NT2/D1 (cell line): ENCODE data around the gene GATB.

ENCODE experiments used
- DNase-seq: peaks from one replicate; pipeline ENCODE4 v3.0.0-alpha.2; 2011; ENCODE audit warnings: low read depth, low spot score
- H3K27me3 ChIP-seq: 2 replicates; pipeline ENCODE4 v1.6.0; 2011; ENCODE audit warnings: mild to moderate bottlenecking; ENCODE audit not compliant: insufficient read length, insufficient read depth
- H3K36me3 ChIP-seq: 2 replicates; pipeline ENCODE4 v1.6.1; 2011; ENCODE audit warnings: mild to moderate bottlenecking, low read length, mixed read lengths; ENCODE audit not compliant: insufficient read depth, insufficient read length
- H3K4me1 ChIP-seq: 2 replicates; pipeline ENCODE4 v1.5.1; 2011; ENCODE audit not compliant: insufficient read depth, insufficient read length
- H3K4me3 ChIP-seq: 2 replicates; pipeline ENCODE4 v1.5.1; 2011; ENCODE audit warnings: low read depth; ENCODE audit not compliant: insufficient read length
- H3K9ac ChIP-seq: 2 replicates; pipeline ENCODE4 v1.6.0; 2011; ENCODE audit warnings: low read depth; ENCODE audit not compliant: insufficient read length
- H3K9me3 ChIP-seq: 2 replicates; pipeline ENCODE4 v1.5.1; 2011; ENCODE audit warnings: mild to moderate bottlenecking, low read length; ENCODE audit not compliant: insufficient read depth
- SUZ12 ChIP-seq: IDR thresholded peaks from 2 replicates; pipeline ENCODE4 v1.6.1; 2011; ENCODE audit not compliant: insufficient read length, insufficient read depth; ENCODE audit errors: extremely low read depth
- YY1 ChIP-seq: IDR thresholded peaks from 2 replicates; pipeline ENCODE4 v1.6.1; 2011; ENCODE audit not compliant: insufficient read length, insufficient read depth
- ZNF274 ChIP-seq: IDR thresholded peaks from 2 replicates; pipeline ENCODE4 v1.6.1; 2011; ENCODE audit warnings: mild to moderate bottlenecking, low read depth, low read length

The GATB gene

DNA sequence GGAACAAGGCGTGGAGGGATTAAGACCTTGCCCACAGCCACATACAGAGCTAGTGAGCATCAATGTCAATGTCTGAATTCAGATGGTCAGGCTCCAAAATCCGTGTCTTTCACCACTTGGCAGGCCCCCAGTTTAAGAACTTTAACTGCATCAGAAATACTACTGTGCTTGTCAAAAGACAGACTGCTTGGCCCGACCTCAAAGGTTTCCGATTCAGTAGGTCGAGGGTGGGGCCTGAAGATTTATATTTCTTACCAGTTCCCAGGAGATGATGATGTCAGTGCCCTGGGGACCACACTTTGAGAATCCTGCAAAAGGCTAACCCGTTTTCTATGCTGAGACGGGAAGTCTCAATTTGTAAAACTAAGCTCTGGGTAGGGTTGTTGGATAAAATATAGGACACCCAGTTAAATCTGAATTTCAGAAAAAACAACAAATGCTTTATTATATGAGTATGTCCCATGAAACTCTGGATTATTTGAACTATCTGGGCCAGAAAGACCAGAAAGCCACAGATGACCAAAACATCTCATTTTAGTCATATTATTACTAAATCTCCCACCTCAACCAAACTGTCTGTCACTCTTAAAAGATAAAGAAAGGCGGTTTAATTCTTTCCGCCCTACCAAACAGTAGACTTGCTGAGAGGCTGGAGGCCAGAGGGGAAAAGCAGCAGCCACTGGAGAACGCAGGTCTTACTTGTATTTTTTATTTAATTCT lies 42.7 kb downstream of the GATB start:
- Histone ChIP-seq H3K4me1 (no peaks in the 10 kb centered on the region), H3K9me3 (no peaks in the 10 kb centered on the region), H3K27me3 (no peaks in the 10 kb centered on the region), H3K4me3 (no peak overlapping the region), H3K9ac (no peak overlapping the region), H3K36me3 (peaks cover 38% of the 10 kb centered on the region)
- no peak for DNase-seq
- TF ChIP-seq SUZ12 (no peak), ZNF274 (no peak), YY1 (no peak)

DNA sequence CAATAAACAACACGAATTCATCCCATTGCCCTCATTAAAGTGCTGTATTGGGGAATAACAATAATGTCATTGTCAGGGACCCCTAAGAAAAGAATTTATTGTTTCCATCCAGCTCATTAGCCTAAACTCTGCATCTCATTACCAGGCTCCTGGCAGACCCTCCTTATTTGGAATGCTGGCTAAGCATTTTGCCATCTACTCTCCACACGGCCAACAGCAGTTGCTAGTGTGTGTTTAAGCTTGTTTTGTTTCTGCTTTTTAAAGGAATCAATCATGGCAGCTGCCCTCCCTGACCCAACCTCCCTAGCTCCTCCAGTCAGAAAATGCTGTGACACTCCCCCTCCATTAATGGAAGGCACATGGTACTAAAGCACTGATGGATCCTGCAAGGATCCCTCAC lies 43.5 kb downstream of the GATB start:
- H3K36me3 ChIP-seq, result peaks cover 34% of the 10 kb centered on the region
- H3K4me1 ChIP-seq, result no peaks in the 10 kb centered on the region
- no peak for DNase-seq
- no peak overlapping the region for H3K9ac ChIP-seq
- H3K9me3 ChIP-seq, result no peaks in the 10 kb centered on the region
- H3K27me3 ChIP-seq, result no peaks in the 10 kb centered on the region
- TF ChIP-seq ZNF274, result no peak
- TF ChIP-seq YY1, result no peak
- TF ChIP-seq SUZ12, result no peak
- no peak overlapping the region for H3K4me3 ChIP-seq

DNA sequence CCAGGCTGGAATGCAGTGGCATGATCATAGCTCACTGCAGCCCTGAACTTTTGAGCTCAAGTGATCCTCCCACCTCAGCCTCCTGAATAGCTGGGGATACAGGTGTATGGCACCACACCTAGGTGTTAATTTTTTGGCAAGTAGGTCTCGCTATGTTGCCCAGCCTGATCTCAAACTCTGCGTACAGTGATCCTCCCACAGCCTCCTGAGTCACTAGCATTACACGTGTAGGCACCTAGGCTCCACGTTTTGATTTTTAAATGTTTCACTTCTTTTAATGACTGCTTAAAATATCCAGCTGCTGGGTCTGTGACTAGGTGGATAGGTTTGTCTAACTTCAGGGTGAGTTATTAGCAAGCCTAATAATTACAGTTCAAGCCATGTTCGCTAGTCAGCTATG lies 44.5 kb downstream of the GATB start:
- Histone ChIP-seq H3K9ac (no peak overlapping the region), H3K9me3 (no peaks in the 10 kb centered on the region), H3K4me1 (no peaks in the 10 kb centered on the region), H3K36me3 (peaks cover 35% of the 10 kb centered on the region), H3K4me3 (no peak overlapping the region), H3K27me3 (no peaks in the 10 kb centered on the region)
- no peak for TF ChIP-seq ZNF274
- TF ChIP-seq SUZ12, result no peak
- TF ChIP-seq YY1, result no peak
- DNase-seq, result no peak

DNA sequence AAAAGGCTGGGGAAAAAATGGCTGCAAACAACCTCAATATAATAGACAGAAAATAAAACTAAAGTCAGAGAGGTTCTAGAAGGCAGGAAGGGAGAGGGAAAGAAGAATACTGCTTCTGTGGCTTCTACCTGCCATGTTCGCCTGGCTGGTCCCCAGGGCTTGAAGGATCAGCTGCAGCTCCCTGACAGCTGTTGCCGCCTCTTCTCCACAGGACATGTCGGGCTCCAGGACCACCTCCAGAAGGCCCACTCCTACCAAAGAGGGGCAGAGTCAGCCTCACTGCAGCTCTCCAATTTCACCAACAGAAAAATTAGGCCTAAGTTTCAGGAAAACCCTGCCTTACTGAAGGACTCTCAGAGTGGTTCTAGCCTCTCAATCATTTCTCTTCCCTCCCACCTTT lies 44.9 kb downstream of the GATB start:
- Histone ChIP-seq H3K4me1 (no peaks in the 10 kb centered on the region), H3K27me3 (no peaks in the 10 kb centered on the region), H3K9ac (no peak overlapping the region), H3K36me3 (peaks cover 37% of the 10 kb centered on the region), H3K9me3 (no peaks in the 10 kb centered on the region), H3K4me3 (no peak overlapping the region)
- no peak for TF ChIP-seq ZNF274
- TF ChIP-seq YY1, result no peak
- no peak for TF ChIP-seq SUZ12
- no peak for DNase-seq

DNA sequence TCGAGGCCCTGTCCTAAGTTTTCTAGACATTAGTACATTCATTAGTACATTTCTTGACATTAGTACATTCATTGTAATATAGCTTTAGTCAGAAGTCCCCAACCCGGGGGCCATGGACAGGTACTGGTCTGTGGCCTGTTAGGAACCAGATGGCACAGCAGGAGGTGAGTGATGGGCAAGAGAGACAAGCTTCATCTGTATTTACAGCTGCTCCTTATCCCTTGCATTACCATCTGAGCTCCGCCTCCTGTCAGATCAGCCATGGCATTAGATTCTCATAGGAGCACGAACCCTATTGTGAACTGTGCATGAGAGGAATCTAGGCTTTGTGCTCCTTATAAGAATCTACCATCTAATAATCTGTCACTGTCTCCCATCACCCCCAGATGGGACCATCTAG lies 48.0 kb downstream of the GATB start:
- no peaks in the 10 kb centered on the region for H3K4me1 ChIP-seq
- H3K9ac ChIP-seq, result no peak overlapping the region
- no peak overlapping the region for H3K4me3 ChIP-seq
- H3K27me3 ChIP-seq, result no peaks in the 10 kb centered on the region
- no peak for DNase-seq
- H3K9me3 ChIP-seq, result no peaks in the 10 kb centered on the region
- peaks cover 28% of the 10 kb centered on the region for H3K36me3 ChIP-seq
- TF ChIP-seq SUZ12 (no peak), ZNF274 (no peak), YY1 (no peak)

DNA sequence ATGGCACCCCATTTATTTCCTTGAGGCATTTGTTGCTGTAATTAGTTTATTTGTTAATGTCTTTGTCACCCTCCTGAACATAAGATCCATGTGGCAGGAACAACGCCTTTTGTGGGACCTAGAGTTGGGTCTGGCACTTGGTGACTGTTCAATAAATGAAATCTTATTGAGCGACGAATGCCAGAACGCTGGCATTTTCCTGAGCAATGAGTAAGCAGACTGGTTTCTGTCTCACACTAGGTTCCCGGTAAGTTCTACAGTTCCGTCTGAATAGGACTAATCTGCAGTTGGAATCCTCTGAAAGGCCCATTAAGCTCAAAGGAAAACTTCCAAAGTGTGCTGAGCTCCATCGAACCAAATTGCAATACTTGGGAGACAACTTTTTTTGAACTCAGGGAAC lies 49.2 kb downstream of the GATB start:
- peaks cover 27% of the 10 kb centered on the region for H3K36me3 ChIP-seq
- TF ChIP-seq SUZ12 (no peak), YY1 (no peak), ZNF274 (no peak)
- no peaks in the 10 kb centered on the region for H3K27me3 ChIP-seq
- DNase-seq, result no peak
- no peaks in the 10 kb centered on the region for H3K9me3 ChIP-seq
- H3K4me3 ChIP-seq, result no peak overlapping the region
- no peak overlapping the region for H3K9ac ChIP-seq
- no peaks in the 10 kb centered on the region for H3K4me1 ChIP-seq

DNA sequence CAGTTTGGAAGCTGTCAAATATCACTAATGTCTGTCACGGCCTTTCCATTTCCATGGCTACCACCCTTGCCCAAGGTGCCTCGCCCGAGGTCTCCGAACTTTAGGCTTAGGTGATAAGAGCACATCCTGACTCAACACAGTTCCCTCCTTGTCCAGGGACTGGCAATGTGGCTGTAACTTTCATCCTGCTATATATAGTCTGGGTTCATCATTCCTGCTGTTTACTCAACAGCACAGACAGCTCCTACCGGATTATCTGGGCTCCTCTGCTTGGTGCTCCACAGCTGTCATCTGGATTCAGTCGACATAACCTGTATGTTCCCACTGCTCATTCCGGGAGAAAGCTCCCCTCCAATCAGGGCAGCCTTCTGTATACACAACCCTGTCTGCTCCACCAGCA lies 51.2 kb downstream of the GATB start:
- no peaks in the 10 kb centered on the region for H3K27me3 ChIP-seq
- no peak overlapping the region for H3K4me3 ChIP-seq
- DNase-seq, result no peak
- H3K9ac ChIP-seq, result no peak overlapping the region
- H3K4me1 ChIP-seq, result no peaks in the 10 kb centered on the region
- H3K36me3 ChIP-seq, result peaks cover 30% of the 10 kb centered on the region
- no peak for TF ChIP-seq YY1
- no peak for TF ChIP-seq SUZ12
- no peak for TF ChIP-seq ZNF274
- no peaks in the 10 kb centered on the region for H3K9me3 ChIP-seq
